Measurements from ENCODE around the gene CCDC167.

Gene CCDC167

DNA sequence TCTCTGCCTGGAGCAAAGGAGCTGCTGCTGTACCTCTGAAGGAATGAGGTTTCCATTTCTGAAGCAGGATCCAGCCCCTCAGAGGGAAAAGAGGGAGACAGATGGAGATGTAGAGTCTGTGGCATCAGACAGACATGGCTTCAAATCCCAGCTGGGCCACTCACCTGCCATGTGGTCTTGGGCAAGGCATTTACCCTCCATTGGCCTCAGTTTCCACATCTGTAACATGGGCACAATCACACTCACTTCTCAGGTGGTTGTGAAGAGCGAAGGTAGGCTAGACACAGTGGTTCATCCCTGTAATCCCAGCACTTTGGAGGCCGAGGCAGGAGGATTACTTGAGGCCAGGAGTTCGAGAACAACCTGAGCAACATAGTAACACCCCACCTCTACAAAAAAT is 32.4 kb upstream of the CCDC167 start:
- no peak for DNase-seq (ENCODE audit: low read depth)
- TF ChIP-seq CTCF (conservative IDR thresholded peaks at IDR 0.05; ENCODE audit: control insufficient read depth, insufficient read depth, low read depth, low read length): no peak
- H3K4me3 ChIP-seq (ENCODE audit: control insufficient read depth, low read depth, low read length): no peak overlapping the region

DNA sequence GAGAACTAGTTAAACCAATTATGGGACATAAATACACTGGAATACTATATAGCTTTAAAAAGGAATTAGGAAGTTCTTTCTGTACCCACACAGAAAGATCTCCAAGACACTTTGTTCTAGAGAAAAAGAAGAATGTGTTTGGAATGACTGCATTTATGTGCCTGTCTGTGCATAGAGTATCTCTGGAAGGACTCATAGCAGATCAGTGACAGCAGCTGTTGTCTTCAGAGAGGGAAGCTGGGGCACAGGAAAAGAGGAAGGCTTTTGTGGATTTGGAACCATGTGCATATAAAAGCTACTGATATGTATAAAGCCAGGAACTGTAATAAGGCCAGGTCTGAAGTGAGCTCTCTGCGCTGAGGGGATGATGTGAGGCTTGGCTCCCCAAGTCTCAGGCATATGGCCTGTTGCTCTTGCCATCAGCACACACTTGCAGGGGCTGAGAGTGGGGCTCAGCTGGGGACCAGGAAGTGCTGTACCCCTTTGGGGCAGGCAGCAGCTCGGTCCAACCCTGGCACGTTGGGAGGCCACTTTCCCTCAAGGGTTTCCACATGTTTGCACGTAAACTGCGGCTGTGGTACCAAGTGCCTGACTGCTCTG is 31.8 kb upstream of the CCDC167 start:
- H3K4me3 ChIP-seq (ENCODE audit: control insufficient read depth, low read depth, low read length): no peak overlapping the region
- no peak for DNase-seq (ENCODE audit: low read depth)
- no peak for TF ChIP-seq CTCF (conservative IDR thresholded peaks at IDR 0.05; ENCODE audit: control insufficient read depth, insufficient read depth, low read depth, low read length)

DNA sequence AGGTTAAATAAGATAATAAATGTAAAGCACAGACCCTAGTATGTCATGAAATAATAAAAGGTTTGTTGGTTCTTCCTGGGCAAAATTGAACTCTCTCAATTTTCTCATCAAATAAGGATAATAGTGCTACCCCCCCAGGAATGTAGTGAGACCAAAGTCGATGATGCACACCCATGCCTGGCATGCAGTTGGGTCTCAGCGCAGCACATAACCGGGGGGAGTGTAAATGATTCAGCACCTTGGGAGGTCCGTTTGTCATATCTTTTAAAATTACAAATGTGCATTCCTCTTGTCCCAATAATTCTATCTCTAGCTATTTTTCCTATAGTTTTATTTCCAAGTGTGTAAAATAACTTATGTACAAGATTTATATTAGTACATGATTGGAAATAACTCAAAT is 31.3 kb upstream of the CCDC167 start:
- no peak overlapping the region for H3K4me3 ChIP-seq (ENCODE audit: control insufficient read depth, low read depth, low read length)
- no peak for TF ChIP-seq CTCF (conservative IDR thresholded peaks at IDR 0.05; ENCODE audit: control insufficient read depth, insufficient read depth, low read depth, low read length)

DNA sequence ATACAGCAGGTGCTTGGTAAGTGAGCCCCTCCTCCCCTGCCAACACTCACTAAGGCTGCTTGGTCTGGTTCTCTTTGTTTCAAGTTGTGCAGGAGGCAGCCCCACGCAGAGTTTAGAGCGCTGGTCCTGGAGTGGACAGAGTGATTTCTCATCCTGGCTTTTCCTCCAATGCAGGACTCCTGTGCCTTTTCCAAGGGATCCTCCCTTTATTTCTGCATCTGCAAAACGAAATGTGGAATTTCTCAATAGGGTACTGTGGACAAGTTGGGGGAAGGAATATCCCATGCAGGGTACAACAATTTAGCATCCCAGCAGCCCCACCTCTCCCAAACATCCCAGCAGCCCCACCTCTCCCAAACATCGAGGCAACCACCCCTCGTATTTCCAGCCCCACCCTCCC is 30.6 kb upstream of the CCDC167 start:
- no peak for TF ChIP-seq CTCF (conservative IDR thresholded peaks at IDR 0.05; ENCODE audit: control insufficient read depth, insufficient read depth, low read depth, low read length)
- H3K4me3 ChIP-seq (ENCODE audit: control insufficient read depth, low read depth, low read length): no peak overlapping the region
- no peak for DNase-seq (ENCODE audit: low read depth)

More for the DNA sequence above, 31.3 kb upstream of the CCDC167 start:
- DNase-seq (ENCODE audit: low read depth): peak; percentile 18

DNA sequence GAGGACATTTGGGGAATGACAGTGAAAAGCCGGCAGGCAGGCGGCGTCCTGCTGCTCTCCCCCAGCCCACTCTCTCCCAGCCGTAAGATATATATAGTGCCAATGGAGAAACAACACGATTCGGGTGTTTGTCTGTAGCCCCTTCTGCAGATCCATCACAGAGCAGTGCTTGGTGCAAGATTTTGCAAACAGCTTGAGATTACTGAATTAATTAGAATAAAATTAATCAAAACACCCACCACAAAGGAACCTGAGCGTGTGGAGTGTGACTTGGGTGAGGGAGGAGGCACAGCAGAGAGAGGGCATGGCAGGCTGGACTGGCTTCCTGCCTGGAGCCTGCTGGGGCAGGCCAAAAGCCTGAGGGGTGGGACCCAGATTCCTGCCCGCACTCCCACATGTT is 28.8 kb upstream of the CCDC167 start:
- no peak for TF ChIP-seq CTCF (conservative IDR thresholded peaks at IDR 0.05; ENCODE audit: control insufficient read depth, insufficient read depth, low read depth, low read length)
- DNase-seq (ENCODE audit: low read depth): no peak
- no peak overlapping the region for H3K4me3 ChIP-seq (ENCODE audit: control insufficient read depth, low read depth, low read length)

- peak; percentile 25 for DNase-seq (ENCODE audit: low read depth)
- H3K4me3 ChIP-seq (ENCODE audit: control insufficient read depth, low read depth, low read length): no peak overlapping the region
- TF ChIP-seq CTCF (conservative IDR thresholded peaks at IDR 0.05; ENCODE audit: control insufficient read depth, insufficient read depth, low read depth, low read length): no peak
Measured at GRCh38 chr6:37525460-37526357, 26.0 kb upstream of the CCDC167 start.

All from fibroblast of mammary gland (primary cell).